A549 treated with Hydrocortisone at 1 μM for 4 hours (cell line): ENCODE data around the gene USF2. TPM values are rescaled to one million over a fixed set of nuclear protein-coding genes. Genes with fewer than 3 reads are reported as not detected.

Experiments used
- total RNA-seq: library from RNA; stranded (reverse); fragments of 200-300 nt; extraction: Qiagen RNA extraction; gene quantifications from 5 replicates; pipeline ENCODE4 v1.2.3, GENCODE V29; 2022

The USF2 gene, protein sequence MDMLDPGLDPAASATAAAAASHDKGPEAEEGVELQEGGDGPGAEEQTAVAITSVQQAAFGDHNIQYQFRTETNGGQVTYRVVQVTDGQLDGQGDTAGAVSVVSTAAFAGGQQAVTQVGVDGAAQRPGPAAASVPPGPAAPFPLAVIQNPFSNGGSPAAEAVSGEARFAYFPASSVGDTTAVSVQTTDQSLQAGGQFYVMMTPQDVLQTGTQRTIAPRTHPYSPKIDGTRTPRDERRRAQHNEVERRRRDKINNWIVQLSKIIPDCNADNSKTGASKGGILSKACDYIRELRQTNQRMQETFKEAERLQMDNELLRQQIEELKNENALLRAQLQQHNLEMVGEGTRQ
- 120 to 158 TPM (median 149 TPM) in 5 replicates for total RNA-seq

DNA sequence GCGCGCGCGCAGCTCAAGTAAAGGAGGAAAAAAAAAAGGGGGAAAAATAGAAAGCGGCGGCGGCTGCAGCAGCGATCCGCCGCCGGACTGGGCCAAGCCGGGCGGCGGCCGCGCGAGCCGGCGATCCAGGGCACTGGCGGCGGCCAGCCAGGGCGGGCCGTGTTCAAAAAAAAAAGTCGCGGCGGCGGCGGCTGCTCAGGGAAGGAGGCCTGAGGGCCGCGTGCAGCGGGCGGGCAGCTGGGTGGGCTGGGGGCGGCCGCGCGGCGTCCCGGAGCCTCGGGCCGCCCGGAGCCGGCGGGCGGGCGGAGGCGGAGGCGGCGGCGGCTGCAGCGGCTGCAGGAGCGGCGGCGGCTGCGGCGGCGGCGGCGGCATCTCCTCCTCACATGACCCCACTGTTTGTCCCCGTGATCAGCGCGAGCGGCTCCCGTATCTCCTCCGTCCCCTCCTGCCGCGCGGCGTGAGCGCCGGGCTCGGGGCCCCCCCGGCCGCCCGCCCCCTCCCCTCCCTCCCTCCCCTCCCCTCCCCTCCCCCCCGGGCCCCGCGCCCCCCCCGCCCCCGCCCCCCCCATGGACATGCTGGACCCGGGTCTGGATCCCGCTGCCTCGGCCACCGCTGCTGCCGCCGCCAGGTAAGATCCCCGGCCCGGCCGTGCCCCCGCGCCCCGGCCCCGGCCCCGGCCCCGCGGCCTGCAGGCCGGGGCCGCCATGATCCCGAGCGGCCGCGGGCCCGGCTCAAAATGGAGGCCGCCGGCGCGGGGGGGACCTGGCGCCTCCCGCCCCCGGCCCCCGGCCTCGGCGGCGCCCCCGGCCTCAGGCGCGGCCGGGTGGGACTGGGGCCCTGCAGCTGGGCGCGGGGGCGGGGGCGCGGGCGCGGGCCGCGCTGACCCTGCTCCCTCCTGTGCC lies at the start of gene USF2:
Gene USF2 (plus strand): TSS at position 427 of the 902 bp plus-strand sequence. CDS start 140 bp downstream, at position 567.

DNA sequence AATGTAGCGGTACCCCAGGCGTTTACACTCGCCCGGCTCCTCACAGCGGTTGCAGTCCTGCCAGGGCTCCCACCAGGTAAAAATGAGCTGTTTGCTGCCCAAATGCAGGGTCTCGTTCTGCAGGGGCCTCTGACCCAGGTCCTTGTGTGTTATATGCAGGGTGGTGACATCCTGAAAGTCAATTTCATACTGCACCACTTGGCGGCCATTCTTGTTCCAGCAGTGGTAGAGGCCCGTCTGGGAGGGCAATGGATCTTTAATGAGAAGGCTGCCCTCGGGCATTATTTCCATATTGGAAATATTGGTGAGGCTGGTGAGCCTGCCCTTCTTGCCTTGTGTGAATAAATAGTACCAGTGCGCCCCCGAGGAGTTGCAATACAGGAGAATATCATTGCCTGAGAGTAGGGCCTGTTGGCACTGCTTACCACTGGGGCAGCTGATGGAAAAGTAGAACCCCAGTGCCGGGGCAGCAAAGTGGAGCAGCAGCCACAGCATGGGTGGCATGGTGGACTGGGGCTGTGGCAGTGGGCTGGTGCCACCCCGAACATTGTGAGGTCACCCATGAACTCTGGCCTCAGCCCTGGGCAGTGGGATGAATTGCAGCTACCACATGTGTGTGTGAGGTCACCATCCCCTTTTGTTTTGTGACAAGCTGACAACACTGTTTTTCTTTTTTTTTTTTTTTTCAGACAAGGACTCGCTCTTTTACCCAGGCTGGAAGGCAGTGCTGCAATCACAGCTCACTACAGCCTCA lies 40.4 kb upstream of the USF2 start, which contains the start of gene FAM187B:
Gene FAM187B (minus strand): TSS at position 563 of the 754 bp plus-strand sequence. CDS start 59 bp downstream, at position 504.

DNA sequence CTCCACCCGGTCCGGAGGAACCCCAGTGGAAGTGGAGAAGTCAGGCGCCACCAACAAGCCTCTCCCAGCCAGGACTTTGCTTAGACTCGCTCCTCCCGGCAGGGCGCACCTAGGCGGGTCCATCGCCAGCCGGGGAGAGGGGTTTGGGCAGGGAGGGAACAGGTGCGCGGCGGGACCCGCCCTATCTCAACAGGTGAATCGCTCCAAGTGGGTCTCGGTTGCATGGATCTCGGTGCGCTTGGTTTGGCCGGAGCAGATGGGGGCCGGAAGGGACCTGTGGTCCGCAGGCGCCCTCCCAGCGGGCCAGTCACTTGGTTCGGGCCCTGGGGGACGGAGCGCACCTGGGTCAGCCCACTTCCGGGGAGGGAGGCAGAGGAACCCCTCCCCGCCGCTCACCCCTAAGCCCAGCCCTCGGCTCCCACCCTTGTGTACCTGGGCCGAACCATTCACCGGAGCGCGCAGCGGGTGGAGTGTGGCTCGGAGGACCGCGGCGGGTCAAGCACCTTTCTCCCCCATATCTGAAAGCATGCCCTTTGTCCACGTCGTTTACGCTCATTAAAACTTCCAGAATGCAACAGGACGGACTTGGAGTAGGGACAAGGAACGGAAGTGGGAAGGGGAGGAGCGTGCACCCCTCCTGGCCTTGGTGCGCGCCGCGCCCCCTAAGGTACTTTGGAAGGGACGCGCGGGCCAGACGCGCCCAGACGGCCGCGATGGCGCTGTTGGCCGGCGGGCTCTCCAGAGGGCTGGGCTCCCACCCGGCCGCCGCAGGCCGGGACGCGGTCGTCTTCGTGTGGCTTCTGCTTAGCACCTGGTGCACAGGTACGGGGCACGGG lies 20.2 kb upstream of the USF2 start, which contains the start of gene LSR:
Gene LSR (plus strand): TSS at position 693 of the 836 bp plus-strand sequence. CDS start 21 bp downstream, at position 714.

DNA sequence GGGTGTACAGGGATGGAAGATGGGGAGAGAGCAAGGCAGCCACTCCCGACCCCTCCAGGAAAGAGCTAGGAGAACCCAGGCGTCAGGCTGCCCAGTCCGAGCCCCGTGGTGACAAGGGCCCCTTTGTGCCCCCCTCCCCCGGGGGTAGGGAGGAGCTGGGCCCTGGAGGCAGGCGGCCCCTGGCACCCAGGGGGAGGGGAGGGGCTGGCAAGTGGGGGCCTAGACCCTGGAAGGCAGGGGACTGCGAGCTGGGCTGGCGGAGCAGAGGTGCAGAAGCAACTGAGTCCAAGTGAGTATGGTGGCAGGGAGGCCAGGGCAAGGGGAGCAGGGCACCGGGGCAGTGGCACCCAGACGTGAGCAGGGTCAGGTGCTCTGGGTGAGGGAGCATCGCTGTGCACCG lies 23.2 kb downstream of the USF2 start, which contains the start of gene MAG:
Gene MAG (plus strand): TSS at position 246 of the 400 bp plus-strand sequence. CDS start 3,248 bp downstream, outside the sequence.

DNA sequence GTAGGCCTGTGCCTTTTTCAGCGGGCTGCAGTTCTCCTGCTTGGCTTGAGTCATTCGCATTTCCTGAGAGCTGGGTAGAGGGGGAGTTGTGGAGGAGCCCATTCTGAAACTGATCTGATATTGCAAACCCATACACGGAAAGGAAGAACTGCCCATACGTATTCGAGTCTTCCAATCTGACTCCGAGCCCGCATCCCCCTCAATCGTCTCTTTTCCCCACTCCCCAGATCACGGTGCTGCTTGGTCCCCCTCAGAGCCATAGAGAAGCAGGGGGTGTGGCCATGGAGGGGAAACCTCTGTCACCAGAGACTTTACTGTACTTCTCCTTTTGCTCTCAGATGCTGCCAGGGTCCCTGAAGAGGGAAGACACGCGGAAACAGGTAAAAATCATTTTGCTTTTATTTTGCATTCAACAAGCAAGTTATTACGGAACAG lies 60.1 kb downstream of the USF2 start, which contains the start of gene CD22:
Gene CD22 (plus strand): TSS at position 337 of the 435 bp plus-strand sequence. CDS start 2,854 bp downstream, outside the sequence.

Other genes starting within 250 kb of the USF2 start
- gene SCN1B, start 238.5 kb upstream of the USF2 start, total RNA-seq, result 12.9 to 20.2 TPM (median 18.8 TPM) in 5 replicates
- 0.06 to 0.20 TPM (median 0.20 TPM) in 3 of 5 replicates, not detected in the others for gene HPN, start 227.2 kb upstream of the USF2 start, total RNA-seq
- gene FXYD3, start 153.1 kb upstream of the USF2 start, total RNA-seq, result 0.18 to 0.71 TPM (median 0.32 TPM) in 5 replicates
- 0.21 to 0.42 TPM (median 0.26 TPM) in 5 replicates for gene LGI4, start 133.9 kb upstream of the USF2 start, total RNA-seq
- gene FXYD1, start 130.1 kb upstream of the USF2 start, total RNA-seq, result 0.32 to 0.59 TPM (median 0.33 TPM) in 3 of 5 replicates, not detected in the others
- gene FXYD7, start 125.7 kb upstream of the USF2 start, total RNA-seq, result 0.17 to 0.44 TPM (median 0.25 TPM) in 5 replicates
- gene FXYD5, start 114.2 kb upstream of the USF2 start, total RNA-seq, result 175 to 215 TPM (median 202 TPM) in 5 replicates
- gene FAM187B, start 40.2 kb upstream of the USF2 start, total RNA-seq, result not detected in 5 replicates
- gene LSR, start 20.0 kb upstream of the USF2 start, total RNA-seq, result 6.8 to 12.1 TPM (median 10.2 TPM) in 5 replicates
- 0.02 to 0.22 TPM (median 0.12 TPM) in 3 of 5 replicates, not detected in the others for gene HAMP, start 13.6 kb downstream of the USF2 start, total RNA-seq
- not detected in 5 replicates for gene MAG, start 23.2 kb downstream of the USF2 start, total RNA-seq
- gene CD22, start 60.2 kb downstream of the USF2 start, total RNA-seq, result 0.68 to 1.2 TPM (median 0.95 TPM) in 5 replicates
- 0.07 TPM in 2 of 5 replicates, not detected in the others for gene FFAR1, start 78.9 kb downstream of the USF2 start, total RNA-seq
- 0.09 TPM in 2 of 5 replicates, not detected in the others for gene FFAR3, start 89.5 kb downstream of the USF2 start, total RNA-seq
- not detected in 5 replicates for gene GPR42, start 102.1 kb downstream of the USF2 start, total RNA-seq
- gene FFAR2, start 179.3 kb downstream of the USF2 start, total RNA-seq, result not detected in 5 replicates
- gene KRTDAP, start 221.5 kb downstream of the USF2 start, total RNA-seq, result not detected in 5 replicates
- 33.8 to 45.0 TPM (median 35.0 TPM) in 5 replicates for gene DMKN, start 244.7 kb downstream of the USF2 start, total RNA-seq